Epithelial cell of proximal tubule (primary cell): Measurements from ENCODE around the gene ZNF608. TPM values are rescaled to one million over a fixed set of nuclear protein-coding genes. Genes with fewer than 3 reads are reported as not detected.

Source experiments
- DNase-seq: peaks from one replicate; pipeline ENCODE4 v3.0.0-alpha.2; 2011; ENCODE audit warnings: low read depth
- H3K4me3 ChIP-seq: 2 replicates; pipeline ENCODE4 v1.5.1; 2011; ENCODE audit warnings: low read depth, mild to moderate bottlenecking, low read length
- CTCF ChIP-seq: conservative IDR thresholded peaks from 2 replicates; pipeline ENCODE4 v1.5.1; 2012; ENCODE audit warnings: low read depth, mild to moderate bottlenecking, low read length
- total RNA-seq: library from RNA; depleted of rRNA; stranded (reverse); fragments of >200 nt; gene quantifications from 2 replicates; pipeline ENCODE4 v1.2.3, GENCODE V29; 2015

The ZNF608 gene
- total RNA-seq, 1 donor from 2014 or later = 38.0 TPM

DNA sequence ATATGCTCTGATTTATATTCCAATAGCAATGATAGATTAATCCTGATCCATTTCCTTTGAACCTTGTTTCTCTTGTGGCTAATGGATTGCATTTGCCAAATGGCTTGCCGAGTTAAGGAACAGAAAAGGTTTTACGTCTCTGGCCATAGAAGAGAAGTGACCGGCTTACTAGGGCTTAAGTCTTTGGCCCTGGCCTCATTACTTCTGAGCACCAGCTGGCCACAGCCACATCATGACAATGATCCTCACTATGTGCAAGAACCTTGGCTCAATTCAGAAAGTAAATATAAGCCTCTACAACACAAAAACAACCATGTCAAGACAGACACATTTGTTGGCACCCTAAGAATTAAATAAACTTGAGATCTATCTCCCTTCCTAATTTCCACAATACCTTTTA, 46.1 kb downstream of the ZNF608 start:
- no peak overlapping the region for H3K4me3 ChIP-seq
- no peak for DNase-seq
- no peak for TF ChIP-seq CTCF

- DNase-seq = no peak
- TF ChIP-seq CTCF = no peak
- H3K4me3 ChIP-seq = no peak overlapping the region
These were observed 47.7 kb downstream of the ZNF608 start for GRCh38 chr5:124698770-124699169.

DNA sequence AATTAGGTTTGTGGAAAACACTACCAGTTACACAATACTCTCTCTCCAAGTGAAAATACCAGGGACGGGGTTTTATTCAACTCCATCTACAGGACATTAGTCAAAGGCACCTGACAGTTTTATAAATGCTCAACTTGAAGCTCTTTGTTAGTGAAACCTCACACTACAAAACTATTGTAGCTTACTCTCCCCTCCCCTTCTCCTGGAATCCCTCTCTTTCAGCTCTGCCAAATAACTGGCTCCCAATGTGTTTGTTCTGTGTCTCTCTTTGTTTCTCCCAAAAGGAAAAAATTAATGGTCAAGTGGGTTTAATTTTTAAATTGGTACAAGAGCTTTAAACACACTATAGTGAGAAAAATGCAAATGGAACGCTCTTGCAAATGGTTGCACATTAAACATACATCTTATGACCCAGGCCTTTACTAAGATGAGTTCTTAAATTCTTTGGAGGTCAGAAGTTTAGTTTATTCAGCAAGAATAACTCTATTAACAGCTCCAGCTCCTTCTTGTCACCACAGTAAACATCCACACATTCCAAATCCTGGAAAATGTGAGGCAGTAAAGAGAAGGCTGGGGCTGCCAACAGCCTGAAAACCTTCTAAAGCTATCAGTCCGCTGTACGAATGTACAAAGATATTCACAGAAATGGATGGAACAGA, 48.4 kb downstream of the ZNF608 start:
- DNase-seq = no peak
- no peak for TF ChIP-seq CTCF
- no peak overlapping the region for H3K4me3 ChIP-seq

GRCh38 chr5:124697501-124697900, 48.9 kb downstream of the ZNF608 start:
- H3K4me3 ChIP-seq = no peak overlapping the region
- DNase-seq = no peak
- no peak for TF ChIP-seq CTCF

DNA sequence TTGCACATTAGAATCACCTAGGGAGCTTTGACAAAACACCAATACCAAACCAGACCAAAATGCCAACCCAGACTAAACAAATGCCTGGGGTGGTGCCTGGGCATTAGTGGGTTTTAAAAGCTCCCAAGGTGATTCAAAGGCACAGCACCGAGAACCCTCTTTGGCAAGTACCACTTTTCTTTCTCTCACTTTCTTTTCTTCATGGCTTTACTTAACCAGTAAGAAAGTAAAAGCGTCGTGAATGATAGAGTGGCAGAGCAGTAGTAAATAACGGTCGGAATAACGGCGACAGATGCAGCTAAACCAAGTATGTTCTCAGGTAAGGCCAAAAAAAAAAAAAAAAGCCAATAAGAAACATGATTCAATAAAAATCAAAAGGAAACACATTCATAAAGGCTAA, 49.5 kb downstream of the ZNF608 start:
- DNase-seq = no peak
- H3K4me3 ChIP-seq = no peak overlapping the region
- no peak for TF ChIP-seq CTCF
